Keratinocyte (primary cell): ENCODE data around the gene MYL5.

ENCODE experiments used
- EZH2 ChIP-seq: IDR thresholded peaks from one replicate; pipeline ENCODE4 v1.6.1; 2012; ENCODE audit warnings: inconsistent platforms, mild to moderate bottlenecking, low read length, moderate library complexity
- TF ChIP-seq, protein P1 (sequence below), 3 experiments: IDR thresholded peaks in 1 of 3; conservative IDR thresholded peaks in 1 of 3; optimal IDR thresholded peaks in 1 of 3; 2 replicates in 2 of 3; 3 replicates in 1 of 3; pipeline versions ENCODE3 to v1.5.1; 2011; ENCODE audit warnings: low read length in 3 of 3, mild to moderate bottlenecking in 3 of 3, moderate library complexity in 2 of 3, control low read depth in 1 of 3, inconsistent platforms in 1 of 3; ENCODE audit not compliant: insufficient read depth in 2 of 3; ENCODE audit errors: extremely low read depth in 1 of 3

DNA sequence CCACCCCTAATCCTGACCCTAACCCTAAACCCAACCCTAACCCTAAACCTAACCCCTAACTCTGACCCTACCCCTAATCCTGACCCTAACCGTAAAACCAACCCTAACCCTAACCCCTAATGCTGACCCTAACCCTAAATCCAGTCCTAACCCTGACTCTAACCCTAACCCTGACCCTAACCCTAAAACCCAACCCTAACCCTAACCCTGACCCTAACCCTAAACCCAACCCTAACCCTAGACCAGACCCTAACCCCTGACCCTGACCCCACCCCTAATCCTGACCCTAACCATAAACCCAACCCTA, 30.6 kb downstream of the MYL5 start:
- TF ChIP-seq, protein P1, sequence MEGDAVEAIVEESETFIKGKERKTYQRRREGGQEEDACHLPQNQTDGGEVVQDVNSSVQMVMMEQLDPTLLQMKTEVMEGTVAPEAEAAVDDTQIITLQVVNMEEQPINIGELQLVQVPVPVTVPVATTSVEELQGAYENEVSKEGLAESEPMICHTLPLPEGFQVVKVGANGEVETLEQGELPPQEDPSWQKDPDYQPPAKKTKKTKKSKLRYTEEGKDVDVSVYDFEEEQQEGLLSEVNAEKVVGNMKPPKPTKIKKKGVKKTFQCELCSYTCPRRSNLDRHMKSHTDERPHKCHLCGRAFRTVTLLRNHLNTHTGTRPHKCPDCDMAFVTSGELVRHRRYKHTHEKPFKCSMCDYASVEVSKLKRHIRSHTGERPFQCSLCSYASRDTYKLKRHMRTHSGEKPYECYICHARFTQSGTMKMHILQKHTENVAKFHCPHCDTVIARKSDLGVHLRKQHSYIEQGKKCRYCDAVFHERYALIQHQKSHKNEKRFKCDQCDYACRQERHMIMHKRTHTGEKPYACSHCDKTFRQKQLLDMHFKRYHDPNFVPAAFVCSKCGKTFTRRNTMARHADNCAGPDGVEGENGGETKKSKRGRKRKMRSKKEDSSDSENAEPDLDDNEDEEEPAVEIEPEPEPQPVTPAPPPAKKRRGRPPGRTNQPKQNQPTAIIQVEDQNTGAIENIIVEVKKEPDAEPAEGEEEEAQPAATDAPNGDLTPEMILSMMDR (optimal IDR thresholded peaks at IDR 0.05 in 1 of 3, IDR thresholded peaks at IDR 0.05 in 1 of 3, conservative IDR thresholded peaks at IDR 0.05 in 1 of 3; ENCODE audit: extremely low read depth in 1 of 3, insufficient read depth in 2 of 3, low read length in 3 of 3) = no peak
- no peak for TF ChIP-seq EZH2
